Choroid plexus epithelial cell (primary cell): ENCODE results near the gene GMDS.

Source experiments
- DNase-seq: peaks from one replicate; pipeline ENCODE4 v3.0.0-alpha.2; 2010; ENCODE audit warnings: low read depth
- H3K4me3 ChIP-seq: 2 replicates; pipeline ENCODE4 v1.5.1; 2011; ENCODE audit warnings: low read depth, mild to moderate bottlenecking, control low read depth, low read length, moderate library complexity
- CTCF ChIP-seq: conservative IDR thresholded peaks from 2 replicates; pipeline ENCODE4 v1.5.1; 2011; ENCODE audit warnings: low read depth, mild to moderate bottlenecking, control low read depth, inconsistent platforms, low read length, moderate library complexity

The GMDS gene

GRCh38 chr6:1729133-1729749 lies 516.2 kb downstream of the GMDS start:
- no peak for DNase-seq
- TF ChIP-seq CTCF: no peak
- H3K4me3 ChIP-seq: no peak overlapping the region

DNA sequence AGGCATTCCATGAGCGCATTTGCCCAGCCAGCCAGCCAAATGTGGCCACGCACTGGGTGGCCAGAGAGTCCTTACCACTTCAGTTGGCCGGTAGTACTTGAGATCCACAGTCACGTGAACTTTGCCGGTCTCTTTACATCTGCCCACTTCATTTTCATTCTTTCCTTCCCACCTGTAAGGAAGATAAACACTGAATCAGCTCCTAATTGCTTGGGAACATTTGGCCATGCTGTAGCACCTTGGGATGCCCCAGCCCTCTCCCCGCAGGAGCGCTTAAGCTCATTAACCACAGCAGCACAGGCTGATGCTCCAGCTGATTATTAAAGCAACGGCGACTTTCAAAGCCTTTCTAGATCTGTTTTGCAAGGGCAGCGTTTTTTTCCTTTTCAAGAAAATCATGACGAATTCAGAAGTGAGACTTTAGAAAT lies 519.0 kb downstream of the GMDS start:
- no peak for DNase-seq
- no peak overlapping the region for H3K4me3 ChIP-seq
- TF ChIP-seq CTCF: no peak

DNA sequence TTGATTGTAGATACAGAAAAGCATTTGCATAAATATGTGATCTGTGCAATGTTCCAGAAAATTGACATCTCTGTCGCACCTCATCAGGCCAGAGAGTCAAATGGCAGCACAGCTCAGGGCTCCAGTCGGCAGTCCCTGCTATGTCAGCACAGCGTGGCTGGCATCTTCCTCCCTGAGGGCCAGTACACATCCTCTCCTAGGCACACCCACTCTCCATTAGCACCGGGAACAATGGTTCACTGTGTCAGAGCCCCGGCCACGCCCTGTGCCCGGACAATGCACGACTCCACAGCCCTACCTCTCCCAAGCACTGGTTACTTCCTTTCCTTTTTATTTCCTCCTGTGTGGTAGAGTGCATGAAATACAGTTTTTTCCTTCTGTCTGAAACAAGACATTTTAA lies 520.8 kb downstream of the GMDS start:
- no peak for TF ChIP-seq CTCF
- no peak for DNase-seq
- H3K4me3 ChIP-seq: no peak overlapping the region

DNA sequence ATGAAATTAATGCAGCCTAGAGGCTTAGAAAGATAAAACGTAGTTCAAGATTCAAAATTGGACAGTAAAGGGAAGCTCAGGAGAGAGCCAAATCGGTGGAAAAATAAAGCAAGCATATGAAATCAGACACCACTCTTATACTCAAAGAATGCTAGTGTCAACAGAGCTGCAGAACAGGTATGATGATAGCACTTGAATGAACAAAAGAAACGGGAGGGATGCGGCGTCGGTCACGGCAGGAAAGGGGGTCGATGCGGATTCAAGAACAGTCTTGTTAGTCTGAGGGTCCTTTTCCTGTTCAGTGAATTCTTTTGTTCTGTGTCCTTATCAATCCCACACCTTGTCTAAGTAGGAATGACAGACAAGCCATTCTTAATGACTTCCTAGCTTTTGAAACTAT lies 521.3 kb downstream of the GMDS start:
- DNase-seq: no peak
- TF ChIP-seq CTCF: no peak
- H3K4me3 ChIP-seq: no peak overlapping the region

GRCh38 chr6:1722801-1723200 lies 522.6 kb downstream of the GMDS start:
- DNase-seq: no peak
- H3K4me3 ChIP-seq: no peak overlapping the region
- TF ChIP-seq CTCF: no peak

DNA sequence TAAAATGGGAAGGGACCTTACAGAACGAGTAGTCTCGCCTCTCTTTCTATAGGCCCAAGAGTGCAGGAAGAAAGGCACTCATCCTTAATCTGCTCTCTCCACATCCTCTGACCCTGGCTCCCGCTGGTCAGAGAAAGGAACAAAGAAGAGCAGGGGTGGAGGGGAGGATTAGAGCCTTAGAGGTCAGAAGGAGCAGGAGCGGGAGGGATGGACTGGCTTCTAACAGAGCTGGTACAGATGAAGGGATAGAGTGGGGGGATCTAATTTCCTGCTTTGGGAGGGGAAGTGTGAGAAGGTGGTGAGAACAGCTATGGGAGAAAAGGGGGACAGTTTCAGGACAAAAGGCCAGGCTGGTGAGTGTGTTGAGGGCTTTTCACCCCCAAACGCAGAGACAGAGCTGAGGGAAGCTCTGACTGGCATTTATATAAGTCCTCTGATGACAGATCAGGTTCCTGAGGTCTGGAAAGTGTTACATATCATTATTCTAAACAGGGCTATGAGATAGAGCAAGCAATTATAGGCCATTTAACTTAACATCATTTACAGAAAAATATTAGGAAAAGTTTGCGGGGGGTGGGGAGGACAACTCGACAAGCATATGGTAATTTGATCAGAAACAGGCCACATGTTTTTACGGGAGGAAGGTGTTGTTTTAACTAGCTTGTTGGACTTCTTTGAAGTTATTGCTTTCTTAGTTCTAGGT lies 524.6 kb downstream of the GMDS start:
- no peak overlapping the region for H3K4me3 ChIP-seq

More for the DNA sequence above, 524.6 kb downstream of the GMDS start:
- TF ChIP-seq CTCF: no peak
- DNase-seq: no peak
